Measurements from ENCODE around the gene HOXC9.

HOXC9 gene

DNA sequence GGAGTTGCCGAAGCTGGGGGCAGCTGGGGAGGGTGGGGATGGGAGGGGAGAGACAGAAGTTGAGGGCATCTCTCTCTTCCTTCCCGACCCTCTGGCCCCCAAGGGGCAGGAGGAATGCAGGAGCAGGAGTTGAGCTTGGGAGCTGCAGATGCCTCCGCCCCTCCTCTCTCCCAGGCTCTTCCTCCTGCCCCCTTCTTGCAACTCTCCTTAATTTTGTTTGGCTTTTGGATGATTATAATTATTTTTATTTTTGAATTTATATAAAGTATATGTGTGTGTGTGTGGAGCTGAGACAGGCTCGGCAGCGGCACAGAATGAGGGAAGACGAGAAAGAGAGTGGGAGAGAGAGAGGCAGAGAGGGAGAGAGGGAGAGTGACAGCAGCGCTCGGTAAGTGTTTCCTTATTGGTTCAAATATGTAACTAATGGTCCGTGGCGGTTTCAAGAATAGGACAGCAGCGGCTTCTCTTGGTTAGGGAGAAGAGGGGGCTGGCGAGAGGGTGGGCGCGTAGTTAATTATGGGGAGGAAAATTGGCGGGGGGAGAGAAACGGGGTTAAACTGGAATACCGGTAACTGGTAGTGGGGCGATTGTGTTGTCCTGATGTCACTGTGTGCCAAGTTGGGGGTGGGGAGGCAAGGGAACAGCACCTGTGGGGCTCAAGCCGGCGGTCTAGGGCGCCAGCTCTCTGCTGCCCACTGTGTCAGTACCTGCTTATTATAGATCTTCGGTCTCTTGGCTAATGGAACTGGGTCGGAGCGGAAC lies 17.2 kb downstream of the HOXC9 start:
- Histone ChIP-seq H4K20me1 (ENCODE audit: insufficient read depth, low read length, poor library complexity, severe bottlenecking) (peaks cover 29% of the 10 kb centered on the region), H2AFZ (ENCODE audit: low read length) (peak overlapping the region; percentile 20; the same call in 1 of the 2 replicates), H3K4me1 (ENCODE audit: insufficient read depth, low read length, poor library complexity, severe bottlenecking) (peaks cover 63% of the 10 kb centered on the region), H3K4me2 (ENCODE audit: low read depth, low read length, poor library complexity, severe bottlenecking) (peak overlapping the region; percentile 68), H3K79me2 (ENCODE audit: insufficient read depth, low read length) (peaks cover 49% of the 10 kb centered on the region), H3K9ac (ENCODE audit: low read depth, low read length, poor library complexity, severe bottlenecking) (peak overlapping the region; percentile 99), H3F3A (ENCODE audit: low read depth) (peaks cover 10% of the 10 kb centered on the region), H3K36me3 (ENCODE audit: insufficient read depth, low read length) (no peaks in the 10 kb centered on the region), H3K27me3 (ENCODE audit: insufficient read depth, low read length, poor library complexity, severe bottlenecking) (no peaks in the 10 kb centered on the region), H3K9me2 (replicated peaks; ENCODE audit: low read depth, low read length) (no peaks in the 10 kb centered on the region), H3K4me3 (ENCODE audit: low read length, poor library complexity, severe bottlenecking) (peak overlapping the region; percentile 95), H3K9me3 (ENCODE audit: insufficient read depth, low read depth, low read length) (no peaks in the 10 kb centered on the region)
- TF ChIP-seq, protein P1, sequence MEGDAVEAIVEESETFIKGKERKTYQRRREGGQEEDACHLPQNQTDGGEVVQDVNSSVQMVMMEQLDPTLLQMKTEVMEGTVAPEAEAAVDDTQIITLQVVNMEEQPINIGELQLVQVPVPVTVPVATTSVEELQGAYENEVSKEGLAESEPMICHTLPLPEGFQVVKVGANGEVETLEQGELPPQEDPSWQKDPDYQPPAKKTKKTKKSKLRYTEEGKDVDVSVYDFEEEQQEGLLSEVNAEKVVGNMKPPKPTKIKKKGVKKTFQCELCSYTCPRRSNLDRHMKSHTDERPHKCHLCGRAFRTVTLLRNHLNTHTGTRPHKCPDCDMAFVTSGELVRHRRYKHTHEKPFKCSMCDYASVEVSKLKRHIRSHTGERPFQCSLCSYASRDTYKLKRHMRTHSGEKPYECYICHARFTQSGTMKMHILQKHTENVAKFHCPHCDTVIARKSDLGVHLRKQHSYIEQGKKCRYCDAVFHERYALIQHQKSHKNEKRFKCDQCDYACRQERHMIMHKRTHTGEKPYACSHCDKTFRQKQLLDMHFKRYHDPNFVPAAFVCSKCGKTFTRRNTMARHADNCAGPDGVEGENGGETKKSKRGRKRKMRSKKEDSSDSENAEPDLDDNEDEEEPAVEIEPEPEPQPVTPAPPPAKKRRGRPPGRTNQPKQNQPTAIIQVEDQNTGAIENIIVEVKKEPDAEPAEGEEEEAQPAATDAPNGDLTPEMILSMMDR (conservative IDR thresholded peaks at IDR 0.05; ENCODE audit: low read length) = peak; percentile 34; the same call in 1 of the 2 replicates
- no peak for TF ChIP-seq EZH2phosphoT487 (IDR thresholded peaks at IDR 0.05; ENCODE audit: borderline replicate concordance)

DNA sequence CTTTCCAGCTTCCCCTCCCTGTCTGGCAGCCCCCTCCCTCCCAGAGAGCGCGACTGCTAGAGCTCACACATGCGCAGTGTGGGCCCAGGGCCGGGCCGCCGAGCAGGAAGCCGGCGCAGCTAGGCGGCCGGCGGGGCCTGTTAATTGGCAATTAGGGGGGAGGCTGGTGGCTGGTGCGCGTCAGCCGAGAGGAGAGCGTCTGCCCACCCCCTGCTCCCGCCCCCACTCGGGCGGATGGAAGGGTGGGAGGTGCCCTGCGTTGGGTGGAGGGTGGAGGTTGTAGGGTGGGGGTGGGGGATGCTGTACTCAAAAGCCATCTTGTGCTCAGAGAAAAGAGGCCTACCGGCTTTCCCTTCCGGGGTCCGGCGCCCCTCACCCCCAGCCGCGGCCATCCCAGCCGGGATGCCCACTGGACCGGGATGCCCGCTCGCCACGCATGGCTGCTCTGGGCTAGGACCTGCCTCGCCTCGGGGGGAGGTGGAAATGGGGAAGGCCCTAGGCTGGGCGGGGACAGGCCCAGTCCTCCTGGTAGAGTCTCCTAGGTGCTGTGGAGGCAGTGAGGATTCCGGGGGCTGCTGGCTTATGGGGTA lies 18.0 kb downstream of the HOXC9 start:
- Histone ChIP-seq H3K9me3 (ENCODE audit: insufficient read depth, low read depth, low read length) (no peaks in the 10 kb centered on the region), H3K4me2 (ENCODE audit: low read depth, low read length, poor library complexity, severe bottlenecking) (peak overlapping the region; percentile 85), H3K27me3 (ENCODE audit: insufficient read depth, low read length, poor library complexity, severe bottlenecking) (no peaks in the 10 kb centered on the region), H4K20me1 (ENCODE audit: insufficient read depth, low read length, poor library complexity, severe bottlenecking) (peaks cover 37% of the 10 kb centered on the region), H3K36me3 (ENCODE audit: insufficient read depth, low read length) (no peaks in the 10 kb centered on the region), H3K79me2 (ENCODE audit: insufficient read depth, low read length) (peaks cover 57% of the 10 kb centered on the region), H3K4me3 (ENCODE audit: low read length, poor library complexity, severe bottlenecking) (peak overlapping the region; percentile 95), H3K4me1 (ENCODE audit: insufficient read depth, low read length, poor library complexity, severe bottlenecking) (peaks cover 64% of the 10 kb centered on the region), H2AFZ (ENCODE audit: low read length) (0 out of 2 replicates have a peak overlapping the region, but pooled peaks have one; percentile 37), H3F3A (ENCODE audit: low read depth) (peaks cover 10% of the 10 kb centered on the region), H3K9ac (ENCODE audit: low read depth, low read length, poor library complexity, severe bottlenecking) (peak overlapping the region; percentile 99), H3K9me2 (replicated peaks; ENCODE audit: low read depth, low read length) (no peaks in the 10 kb centered on the region)
- TF ChIP-seq, protein P1 (conservative IDR thresholded peaks at IDR 0.05; ENCODE audit: low read length) = no peak
- TF ChIP-seq EZH2phosphoT487 (IDR thresholded peaks at IDR 0.05; ENCODE audit: borderline replicate concordance) = no peak

DNA sequence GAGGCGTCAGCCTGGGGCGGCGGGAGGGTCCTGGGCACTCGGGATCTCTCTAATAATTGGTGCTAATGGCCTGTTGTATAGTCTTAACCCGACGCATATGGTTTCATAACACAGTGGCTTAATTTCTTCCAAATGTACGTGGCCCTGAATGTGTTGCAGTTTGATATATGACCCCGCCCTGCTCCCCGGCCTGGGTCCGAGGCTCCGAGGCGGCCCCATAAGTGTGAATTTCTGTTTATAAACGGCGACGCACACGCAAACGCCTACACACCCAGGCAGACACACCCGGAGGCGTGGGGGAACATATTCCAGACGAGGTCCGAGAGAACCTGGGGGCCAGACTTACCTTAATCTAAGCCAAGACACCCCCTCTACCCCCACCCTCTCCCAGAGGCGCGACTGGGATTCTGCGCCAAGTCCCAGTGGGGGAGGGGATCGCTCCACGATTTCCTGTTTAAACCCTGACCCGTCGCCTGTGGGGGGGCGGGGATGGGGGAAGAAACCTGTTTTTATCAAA lies 18.6 kb downstream of the HOXC9 start:
- Histone ChIP-seq H3K4me2 (ENCODE audit: low read depth, low read length, poor library complexity, severe bottlenecking) (peak overlapping the region; percentile 85), H3K4me1 (ENCODE audit: insufficient read depth, low read length, poor library complexity, severe bottlenecking) (peaks cover 64% of the 10 kb centered on the region), H3K27me3 (ENCODE audit: insufficient read depth, low read length, poor library complexity, severe bottlenecking) (no peaks in the 10 kb centered on the region), H3K4me3 (ENCODE audit: low read length, poor library complexity, severe bottlenecking) (peak overlapping the region; percentile 95), H3F3A (ENCODE audit: low read depth) (peaks cover 10% of the 10 kb centered on the region), H3K36me3 (ENCODE audit: insufficient read depth, low read length) (no peaks in the 10 kb centered on the region), H3K9me3 (ENCODE audit: insufficient read depth, low read depth, low read length) (no peaks in the 10 kb centered on the region), H3K79me2 (ENCODE audit: insufficient read depth, low read length) (peaks cover 63% of the 10 kb centered on the region), H3K9me2 (replicated peaks; ENCODE audit: low read depth, low read length) (no peaks in the 10 kb centered on the region), H3K9ac (ENCODE audit: low read depth, low read length, poor library complexity, severe bottlenecking) (peak overlapping the region; percentile 99), H2AFZ (ENCODE audit: low read length) (0 out of 2 replicates have a peak overlapping the region, but pooled peaks have one; percentile 37), H4K20me1 (ENCODE audit: insufficient read depth, low read length, poor library complexity, severe bottlenecking) (peaks cover 42% of the 10 kb centered on the region)
- TF ChIP-seq, protein P1 (conservative IDR thresholded peaks at IDR 0.05; ENCODE audit: low read length) = no peak
- no peak for TF ChIP-seq EZH2phosphoT487 (IDR thresholded peaks at IDR 0.05; ENCODE audit: borderline replicate concordance)

All from Loucy (cell line).